ENCODE data around the gene SLC10A4. TPM values are rescaled to one million over a fixed set of nuclear protein-coding genes. Genes with fewer than 3 reads are reported as not detected.

Gene SLC10A4
- total and polyA plus RNA-seq, 2 donors from 2014 or later = 0.13 TPM; not detected in 1

DNA sequence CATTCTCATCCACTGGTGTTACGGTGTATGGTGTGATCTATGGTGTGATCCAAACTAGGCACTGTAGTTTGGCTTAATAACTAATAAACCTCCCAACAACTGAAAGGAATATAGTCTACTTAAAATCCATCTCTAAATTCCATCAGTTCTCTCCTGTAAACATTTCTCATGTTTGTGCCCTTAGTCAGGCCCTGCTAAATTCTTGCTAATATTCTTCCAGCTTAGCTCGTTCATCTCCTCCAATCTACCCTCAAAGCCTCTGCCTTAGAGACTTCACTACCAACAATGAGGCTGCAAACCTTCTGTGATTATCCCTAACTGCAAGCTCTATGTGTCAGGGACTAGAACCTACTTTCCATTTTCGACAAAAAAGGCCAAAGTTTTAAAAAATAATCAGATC lies 35.0 kb downstream of the SLC10A4 start:
- H3K4me1 ChIP-seq (ENCODE audit: control insufficient read depth in 2 of 3, insufficient read depth in 2 of 3, low read depth in 1 of 3, low read length in 3 of 3) = no peaks in the 10 kb centered on the region
- intact Hi-C loops (cut with DNase I) = no loop called here
- FAIRE-seq = no peak
- TF ChIP-seq, protein P1, sequence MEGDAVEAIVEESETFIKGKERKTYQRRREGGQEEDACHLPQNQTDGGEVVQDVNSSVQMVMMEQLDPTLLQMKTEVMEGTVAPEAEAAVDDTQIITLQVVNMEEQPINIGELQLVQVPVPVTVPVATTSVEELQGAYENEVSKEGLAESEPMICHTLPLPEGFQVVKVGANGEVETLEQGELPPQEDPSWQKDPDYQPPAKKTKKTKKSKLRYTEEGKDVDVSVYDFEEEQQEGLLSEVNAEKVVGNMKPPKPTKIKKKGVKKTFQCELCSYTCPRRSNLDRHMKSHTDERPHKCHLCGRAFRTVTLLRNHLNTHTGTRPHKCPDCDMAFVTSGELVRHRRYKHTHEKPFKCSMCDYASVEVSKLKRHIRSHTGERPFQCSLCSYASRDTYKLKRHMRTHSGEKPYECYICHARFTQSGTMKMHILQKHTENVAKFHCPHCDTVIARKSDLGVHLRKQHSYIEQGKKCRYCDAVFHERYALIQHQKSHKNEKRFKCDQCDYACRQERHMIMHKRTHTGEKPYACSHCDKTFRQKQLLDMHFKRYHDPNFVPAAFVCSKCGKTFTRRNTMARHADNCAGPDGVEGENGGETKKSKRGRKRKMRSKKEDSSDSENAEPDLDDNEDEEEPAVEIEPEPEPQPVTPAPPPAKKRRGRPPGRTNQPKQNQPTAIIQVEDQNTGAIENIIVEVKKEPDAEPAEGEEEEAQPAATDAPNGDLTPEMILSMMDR (IDR thresholded peaks at IDR 0.05; ENCODE audit: borderline replicate concordance, extremely low read depth, insufficient read depth) = no peak
- H3K27ac ChIP-seq (ENCODE audit: low read depth in 2 of 2, low read length in 2 of 2) = no peak overlapping the region
- DNase-seq = no peak
- no peaks in the 10 kb centered on the region for H3K27me3 ChIP-seq (ENCODE audit: control insufficient read depth, insufficient read depth, low read length)
- H3K4me3 ChIP-seq (ENCODE audit: low read length in 3 of 3) = no peak overlapping the region
- peaks cover 9 to 41% (median 38%) of the 10 kb centered on the region in 3 donors for H3K36me3 ChIP-seq (ENCODE audit: control insufficient read depth in 2 of 3, insufficient read depth in 3 of 3, low read length in 3 of 3)
- H3K9ac ChIP-seq (ENCODE audit: low read length in 3 of 3) = no peak overlapping the region
- H3K9me3 ChIP-seq (ENCODE audit: control insufficient read depth in 2 of 3, insufficient read depth in 1 of 3, low read length in 3 of 3) = no peaks in the 10 kb centered on the region

DNA sequence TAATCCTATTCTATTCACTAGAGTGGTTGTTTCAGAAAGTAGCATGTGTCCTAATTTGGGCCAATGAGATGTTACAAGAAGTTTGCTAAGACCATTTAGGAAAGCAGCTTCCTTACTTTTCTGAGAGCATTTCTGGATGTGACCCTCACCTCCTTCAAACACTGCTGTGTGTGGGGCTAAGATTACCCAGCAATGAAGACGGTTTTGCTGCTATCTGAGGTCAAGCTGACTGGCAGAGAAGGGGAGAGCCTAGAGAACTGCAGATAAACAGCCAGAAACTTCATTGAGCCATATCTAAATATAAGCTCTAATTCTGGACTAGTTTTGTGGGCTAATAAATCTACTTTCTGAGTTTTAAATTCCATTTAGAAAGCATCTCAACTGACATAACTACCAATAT lies 43.3 kb downstream of the SLC10A4 start:
- H3K27ac ChIP-seq (ENCODE audit: low read depth in 2 of 2, low read length in 2 of 2) = no peak overlapping the region
- no peak for DNase-seq
- H3K4me3 ChIP-seq (ENCODE audit: low read length in 3 of 3) = no peak overlapping the region
- intact Hi-C loops (cut with DNase I) = no loop called here
- FAIRE-seq = no peak
- H3K27me3 ChIP-seq (ENCODE audit: control insufficient read depth, insufficient read depth, low read length) = no peaks in the 10 kb centered on the region
- H3K4me1 ChIP-seq (ENCODE audit: control insufficient read depth in 2 of 3, insufficient read depth in 2 of 3, low read depth in 1 of 3, low read length in 3 of 3) = no peaks in the 10 kb centered on the region
- peaks cover 15 to 63% (median 45%) of the 10 kb centered on the region in 3 donors for H3K36me3 ChIP-seq (ENCODE audit: control insufficient read depth in 2 of 3, insufficient read depth in 3 of 3, low read length in 3 of 3)
- TF ChIP-seq, protein P1 (IDR thresholded peaks at IDR 0.05; ENCODE audit: borderline replicate concordance, extremely low read depth, insufficient read depth) = no peak
- no peaks in the 10 kb centered on the region for H3K9me3 ChIP-seq (ENCODE audit: control insufficient read depth in 2 of 3, insufficient read depth in 1 of 3, low read length in 3 of 3)
- no peak overlapping the region for H3K9ac ChIP-seq (ENCODE audit: low read length in 3 of 3)

- Histone ChIP-seq H3K9me3 (ENCODE audit: control insufficient read depth in 2 of 3, insufficient read depth in 1 of 3, low read length in 3 of 3) (no peaks in the 10 kb centered on the region), H3K36me3 (ENCODE audit: control insufficient read depth in 2 of 3, insufficient read depth in 3 of 3, low read length in 3 of 3) (peaks cover 7 to 41% (median 17%) of the 10 kb centered on the region in 3 donors), H3K9ac (ENCODE audit: low read length in 3 of 3) (no peak overlapping the region), H3K4me1 (ENCODE audit: control insufficient read depth in 2 of 3, insufficient read depth in 2 of 3, low read depth in 1 of 3, low read length in 3 of 3) (no peaks in the 10 kb centered on the region), H3K27ac (ENCODE audit: low read depth in 2 of 2, low read length in 2 of 2) (no peak overlapping the region), H3K4me3 (ENCODE audit: low read length in 3 of 3) (no peak overlapping the region), H3K27me3 (ENCODE audit: control insufficient read depth, insufficient read depth, low read length) (no peaks in the 10 kb centered on the region)
- intact Hi-C loops (cut with DNase I) = no loop called here
- TF ChIP-seq, protein P1 (IDR thresholded peaks at IDR 0.05; ENCODE audit: borderline replicate concordance, extremely low read depth, insufficient read depth) = no peak
- DNase-seq = peak in 1 of 5 donors; percentile 3
- no peak for FAIRE-seq
These were observed 55.2 kb downstream of the SLC10A4 start for GRCh38 chr4:48538358-48538757.

Other genes starting within 250 kb of the SLC10A4 start
- 5.9 TPM for gene TEC, start 213.5 kb upstream of the SLC10A4 start, total RNA-seq
- 1.1 TPM for gene TEC, start 213.5 kb upstream of the SLC10A4 start, polyA plus RNA-seq (ENCODE audit: insufficient read depth, low read depth, low replicate concordance)
- 69.1 TPM for gene SLAIN2, start 141.8 kb upstream of the SLC10A4 start, total RNA-seq
- 23.6 TPM for gene SLAIN2, start 141.8 kb upstream of the SLC10A4 start, polyA plus RNA-seq (ENCODE audit: insufficient read depth, low read depth, low replicate concordance)
- not detected for gene ZAR1, start 6.9 kb downstream of the SLC10A4 start, total RNA-seq
- not detected for gene ZAR1, start 6.9 kb downstream of the SLC10A4 start, polyA plus RNA-seq (ENCODE audit: insufficient read depth, low read depth, low replicate concordance)